Right ventricle myocardium superior (tissue), 1 donor: ENCODE results near the gene ATG4B. TPM values are rescaled to one million over a fixed set of nuclear protein-coding genes. Genes with fewer than 3 reads are reported as not detected.

Experiments used
- ATAC-seq: fragments of 200-7000 bp; cut with Tn5 transposase; one replicate; pipeline ENCODE4 v1.9.1; 2020; ENCODE audit warnings: mild to moderate bottlenecking; ENCODE audit not compliant: poor library complexity
- DNase-seq: peaks from one replicate; pipeline ENCODE4 v3.0.0-alpha.2; 2020
- intact Hi-C: fragments of 100-400 bp; cut with DNase I; formaldehyde crosslinking; loops from one replicate; pipeline ENCODE4 v1.11.2; 2022
- total RNA-seq: library from RNA; stranded (reverse); fragmentation: NEBNext Ultra II Directional; extraction: Animal tissue kit (Norgen Biotek cat#: 25700); gene quantifications from one replicate; pipeline ENCODE4 v1.2.1, GENCODE V29; 2021
- donor health status: DM: no; HTN: yes; CAD: no; lungs with severe emphysema.

The ATG4B gene
- total RNA-seq, 1 donor from 2014 or later, result 41.3 TPM

DNA sequence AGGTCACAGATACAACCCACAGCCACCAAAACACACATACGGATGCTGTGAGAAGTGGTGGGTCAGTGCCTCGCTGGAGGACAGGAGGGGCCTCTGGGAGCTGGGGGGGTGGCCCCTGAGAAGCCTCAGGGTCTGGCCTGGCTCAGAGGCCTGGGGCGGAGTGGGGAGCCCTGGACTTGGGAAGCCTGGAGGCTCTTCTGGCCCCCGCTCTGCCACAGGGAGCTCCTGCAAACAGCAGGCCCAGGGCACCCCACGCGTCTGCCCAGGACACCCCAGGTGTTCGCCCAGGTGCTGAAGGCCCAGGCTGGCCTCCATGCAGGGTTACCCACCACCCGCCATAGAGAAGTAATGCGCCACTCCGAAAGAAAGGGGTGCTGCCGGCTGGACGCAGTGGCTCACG, 26.4 kb upstream of the ATG4B start:
- ATAC-seq, result no peak
- no peak for DNase-seq
- intact Hi-C loops, result no loop called here

DNA sequence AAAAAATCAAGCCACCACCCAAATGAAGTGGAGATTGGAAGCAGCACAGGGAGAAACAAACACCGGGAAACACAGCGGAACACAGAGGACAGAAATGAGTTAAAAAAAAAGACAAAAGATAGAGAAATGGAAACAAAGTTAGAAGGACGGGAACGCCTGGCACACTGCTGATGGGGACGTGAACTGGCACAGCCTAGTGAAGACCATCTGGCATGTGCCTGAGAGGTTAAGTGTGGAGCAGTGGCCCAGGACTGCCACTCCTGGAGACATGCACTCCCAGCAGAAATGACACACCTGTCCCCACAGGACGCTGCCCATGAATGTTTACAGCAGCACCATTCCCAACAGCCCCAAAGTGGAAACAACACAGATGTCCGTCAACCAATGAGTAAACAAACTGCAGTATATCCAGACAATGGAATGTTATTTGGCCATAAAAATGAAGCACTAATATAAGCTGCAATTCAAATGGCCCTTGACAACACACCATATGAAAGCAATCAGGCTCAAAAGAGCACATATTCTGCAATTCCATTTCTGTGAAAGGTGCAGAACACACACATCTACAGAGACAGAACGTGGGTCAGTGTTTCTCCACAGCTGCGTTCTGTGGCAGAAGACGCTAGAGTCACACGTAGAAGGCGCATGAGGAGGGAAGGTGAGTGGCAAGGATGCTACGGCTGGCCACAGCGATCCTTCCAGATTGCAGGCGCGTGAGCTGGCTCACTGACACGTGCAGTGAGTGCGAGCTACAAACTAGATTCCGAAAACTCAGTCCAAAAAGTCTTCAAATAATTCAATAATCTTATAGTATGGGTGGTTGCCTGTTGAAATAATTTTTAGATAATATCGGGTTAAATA, 25.1 kb upstream of the ATG4B start:
- DNase-seq, result no peak
- intact Hi-C loops, result no loop called here
- ATAC-seq, result no peak

DNA sequence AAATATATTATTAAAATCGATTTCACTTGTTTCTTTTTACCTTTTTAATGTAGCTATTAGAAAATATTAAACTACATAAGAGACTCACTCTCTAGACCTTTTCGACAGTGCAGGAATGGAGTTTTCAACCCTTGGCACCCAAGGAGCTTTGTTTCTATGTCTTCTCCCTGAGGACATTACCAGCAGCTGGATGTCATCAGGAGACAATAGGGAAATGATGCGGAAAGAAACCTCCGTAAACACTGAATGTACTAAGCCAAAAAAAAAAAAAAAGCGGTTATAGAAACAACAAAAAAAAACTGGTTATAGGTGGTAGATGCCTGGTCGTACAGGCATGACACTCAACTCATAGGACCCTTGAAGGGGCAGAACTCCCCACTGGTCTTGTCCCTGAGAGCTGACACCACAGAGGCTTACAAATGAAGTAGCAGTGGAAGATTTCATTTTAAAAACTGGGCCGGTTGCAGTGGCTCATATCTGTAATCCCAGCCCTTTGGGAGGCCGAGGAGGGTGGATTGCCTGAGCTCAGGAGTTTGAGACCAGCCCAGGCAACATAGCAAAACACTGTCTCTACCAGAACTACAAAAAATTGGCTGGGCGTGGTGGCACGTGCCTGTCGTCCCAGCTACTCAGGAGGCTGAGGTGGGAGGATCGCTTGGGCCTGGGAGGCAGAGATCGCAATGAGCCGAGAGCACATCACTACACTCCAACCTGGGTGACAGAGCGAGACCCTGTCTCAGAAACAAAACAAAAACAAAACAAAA, 24.3 kb upstream of the ATG4B start:
- intact Hi-C loops, result no loop called here
- ATAC-seq (no peak), DNase-seq (peak; percentile 65)

DNA sequence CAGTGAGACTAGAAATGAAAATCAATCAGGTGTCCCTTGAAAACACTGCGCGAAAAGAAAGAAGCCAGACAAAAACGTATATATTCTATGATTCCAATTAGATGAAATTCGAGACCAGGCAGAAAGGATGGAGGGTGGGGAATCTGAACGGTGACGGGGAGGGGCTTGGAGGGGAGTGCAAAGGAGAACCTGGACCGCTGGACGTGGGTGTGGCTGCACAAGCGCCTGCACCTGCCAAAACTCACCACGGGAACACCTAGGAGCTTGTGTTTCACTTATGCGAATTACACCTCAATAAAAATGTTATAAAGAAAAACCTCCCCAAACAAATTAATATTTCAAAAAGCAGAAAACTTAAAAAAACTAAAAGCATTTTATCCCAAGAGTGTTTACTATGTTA, 22.5 kb upstream of the ATG4B start:
- DNase-seq (no peak), ATAC-seq (no peak)
- intact Hi-C loops, result no loop called here

DNA sequence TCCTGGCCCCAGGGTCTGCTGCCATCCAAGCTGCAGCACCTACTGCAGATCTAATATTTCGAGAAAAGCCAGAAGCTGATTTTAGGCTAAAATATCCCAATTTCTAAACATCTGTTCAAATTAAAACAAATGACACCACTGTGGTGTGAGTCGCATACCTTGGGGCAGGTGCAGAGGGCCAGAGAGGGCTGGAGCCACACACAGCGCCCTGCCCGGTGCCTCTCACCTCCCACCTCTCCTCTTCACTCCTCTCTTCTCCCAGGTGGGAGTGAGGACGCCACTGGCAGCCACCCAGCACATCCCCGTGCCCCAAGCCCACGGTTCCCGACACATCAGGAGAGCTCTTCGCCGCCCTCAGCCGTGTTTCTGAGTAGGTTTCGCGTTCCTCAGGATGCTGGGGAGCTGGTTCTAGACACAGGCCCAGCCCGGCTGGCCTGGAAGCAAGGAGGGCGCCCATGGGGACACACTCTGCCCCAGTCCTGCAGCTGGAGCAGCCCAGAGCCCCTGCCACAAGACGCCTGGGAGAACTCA, 21.9 kb upstream of the ATG4B start:
- intact Hi-C loops, result no loop called here
- DNase-seq, result no peak
- ATAC-seq, result no peak

DNA sequence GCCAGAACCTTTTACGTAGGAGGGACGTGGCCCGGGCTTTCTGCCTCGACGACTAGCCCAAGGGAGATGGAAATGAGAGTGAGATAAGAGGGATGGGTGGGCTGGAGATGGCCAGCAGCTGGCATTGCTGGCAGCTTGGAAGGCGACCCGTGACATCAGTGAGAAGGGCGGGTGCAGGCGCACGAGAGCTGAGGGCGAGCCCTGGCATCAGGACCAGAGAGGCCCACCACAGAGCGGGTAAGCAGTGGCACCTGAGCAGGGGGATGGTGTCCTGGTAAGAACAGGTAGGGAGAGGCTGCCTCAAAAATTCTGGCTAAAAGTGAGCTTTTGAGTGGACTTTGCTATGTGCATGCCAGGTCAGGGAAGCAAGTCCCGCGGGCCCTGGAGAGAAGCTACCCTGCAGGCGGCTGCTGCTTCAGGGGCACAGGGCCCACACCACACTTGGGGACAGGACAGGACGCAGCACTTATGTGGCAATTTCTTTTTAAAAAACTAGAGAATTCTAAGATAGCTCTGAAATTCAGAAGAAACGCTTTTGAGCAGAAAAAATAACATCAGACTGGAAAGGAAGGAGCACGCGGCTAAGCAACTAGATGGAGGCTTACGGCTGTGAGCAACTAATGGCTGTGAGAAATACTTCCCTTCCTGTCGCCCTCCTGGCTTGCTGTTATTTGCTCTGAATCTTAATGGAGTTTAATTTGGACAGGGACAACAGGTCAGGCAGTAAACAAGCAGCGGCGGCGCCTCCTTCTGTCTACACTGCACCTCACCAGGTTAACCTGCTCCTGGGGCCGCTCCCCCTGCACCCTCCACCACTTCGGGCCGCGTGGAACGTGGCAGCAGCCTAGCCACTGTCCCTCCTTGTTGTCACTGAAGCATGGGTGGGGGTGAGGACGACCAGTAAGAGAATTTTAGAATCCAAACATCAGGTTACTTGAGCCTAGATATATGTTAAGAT, 21.0 kb upstream of the ATG4B start:
- peak; percentile 37 for ATAC-seq
- intact Hi-C loops, result no loop called here
- DNase-seq, result no peak

DNA sequence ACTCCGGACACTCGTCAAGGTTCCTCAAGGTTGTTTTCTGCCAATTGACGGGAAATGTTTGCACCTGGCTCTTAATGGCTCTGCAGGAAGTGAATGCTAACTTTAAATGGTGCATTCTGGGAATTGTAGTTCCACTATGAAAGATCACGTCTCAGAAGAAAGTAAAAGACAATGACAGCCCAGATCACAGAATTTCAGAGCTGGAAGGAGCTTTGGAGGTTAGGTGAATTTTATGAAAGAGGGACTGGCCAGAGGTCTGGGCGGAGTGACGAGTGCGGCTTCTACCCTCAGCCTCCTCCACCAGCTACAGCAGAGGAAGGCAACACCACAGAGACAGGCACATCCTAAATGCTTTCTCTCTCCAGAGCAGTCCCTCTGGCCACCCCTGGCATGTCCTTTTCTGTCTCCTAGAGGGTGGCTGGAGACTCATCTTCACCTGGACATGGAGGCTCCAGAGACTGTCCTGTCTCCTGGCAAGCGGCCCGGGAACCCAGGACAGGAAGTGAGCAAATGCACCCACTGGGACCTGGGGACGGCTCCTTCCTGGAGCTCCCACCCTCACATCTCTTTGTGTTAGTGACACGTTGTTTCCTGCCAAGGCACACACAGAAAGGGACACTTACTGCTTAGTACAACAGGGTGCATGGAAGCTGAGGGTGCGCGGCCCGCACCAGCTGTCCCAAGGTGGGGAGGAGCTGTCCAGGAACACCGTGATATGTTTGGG, 19.9 kb upstream of the ATG4B start:
- DNase-seq (peak; percentile 72), ATAC-seq (peak; percentile 67)
- intact Hi-C loops, result no loop called here

DNA sequence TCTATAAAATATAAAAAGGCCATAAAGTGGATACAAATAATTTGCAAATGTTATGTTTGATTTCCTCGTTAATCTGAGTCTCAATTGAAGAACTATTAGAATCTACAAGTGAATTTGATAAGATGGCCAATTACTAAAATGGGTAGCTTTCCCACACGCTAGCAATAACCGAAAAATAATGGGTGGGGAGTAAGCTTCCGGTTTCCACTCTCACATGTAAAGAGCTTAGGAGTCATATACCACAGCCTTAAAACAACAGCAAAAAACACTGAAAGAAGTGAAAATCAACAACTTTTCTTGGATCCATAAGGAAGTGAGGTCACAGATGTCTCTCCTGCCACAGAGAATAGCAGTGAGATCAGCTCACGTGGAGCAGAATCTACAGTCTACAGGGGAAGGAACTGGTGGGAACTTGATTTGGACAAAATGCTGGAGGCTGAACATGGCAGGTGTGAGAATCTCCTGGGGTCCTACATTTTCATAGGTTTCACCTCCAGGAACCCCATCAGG, 19.1 kb upstream of the ATG4B start:
- DNase-seq, result no peak
- intact Hi-C loops, result no loop called here
- ATAC-seq, result no peak

DNA sequence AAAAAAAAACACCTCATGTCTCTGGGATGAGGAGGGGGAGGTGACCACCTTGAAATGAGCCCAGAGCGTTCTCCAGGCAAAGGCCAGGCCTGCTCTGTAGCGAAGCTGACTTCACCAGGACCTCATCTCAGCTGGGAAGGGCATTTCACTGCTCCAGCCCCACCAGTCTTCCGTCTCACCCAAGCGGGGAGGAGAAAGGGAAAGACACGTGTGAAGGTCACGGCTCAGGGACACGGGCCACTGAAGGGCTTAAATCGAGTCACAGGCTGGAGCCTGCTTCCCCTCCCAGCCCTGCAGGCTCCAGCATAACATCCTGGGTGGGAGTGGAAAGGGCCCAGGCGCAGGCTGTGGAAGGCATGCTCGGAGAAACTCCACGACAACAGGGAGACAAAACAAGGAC, 18.7 kb upstream of the ATG4B start:
- intact Hi-C loops, result no loop called here
- no peak for DNase-seq
- no peak for ATAC-seq

DNA sequence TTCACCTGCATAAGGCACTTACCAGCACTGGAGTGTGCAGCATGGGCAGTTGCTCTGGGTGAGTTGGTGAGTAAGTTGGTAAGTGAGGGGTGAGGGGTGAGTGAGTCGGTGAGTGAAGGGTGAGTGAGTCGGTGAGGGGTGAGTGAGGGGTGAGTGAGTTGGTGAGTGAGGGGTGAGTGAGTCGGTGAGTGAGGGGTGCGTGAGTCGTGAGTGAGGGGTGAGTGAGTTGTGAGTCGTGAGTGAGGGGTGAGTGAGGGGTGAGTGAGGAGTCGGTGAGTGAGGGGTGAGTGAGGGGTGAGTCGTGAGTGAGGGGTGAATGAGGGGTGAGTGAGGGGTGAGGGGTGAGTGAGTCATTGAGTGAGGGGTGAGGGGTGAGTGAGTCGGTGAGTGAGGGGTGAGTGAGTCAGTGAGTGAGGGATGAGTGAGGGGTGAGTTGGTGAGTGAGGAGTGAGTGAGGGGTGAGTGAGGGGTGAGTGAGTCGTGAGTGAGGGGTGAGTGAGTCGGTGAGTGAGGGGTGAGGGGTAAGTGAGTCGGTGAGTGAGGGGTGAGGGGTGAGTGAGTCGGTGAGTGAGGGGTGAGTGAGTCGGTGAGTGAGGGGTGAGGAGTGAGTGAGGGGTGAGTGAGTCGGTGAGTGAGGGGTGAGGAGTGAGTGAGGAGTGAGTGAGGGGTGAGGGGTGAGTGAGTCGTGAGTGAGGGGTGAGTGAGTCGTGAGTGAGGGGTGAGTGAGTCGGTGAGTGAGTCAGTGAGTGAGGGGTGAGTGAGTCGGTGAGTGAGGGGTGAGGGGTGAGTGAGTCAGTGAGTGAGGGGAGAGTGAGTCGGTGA, 17.7 kb upstream of the ATG4B start:
- no peak for ATAC-seq
- intact Hi-C loops, result no loop called here
- no peak for DNase-seq

DNA sequence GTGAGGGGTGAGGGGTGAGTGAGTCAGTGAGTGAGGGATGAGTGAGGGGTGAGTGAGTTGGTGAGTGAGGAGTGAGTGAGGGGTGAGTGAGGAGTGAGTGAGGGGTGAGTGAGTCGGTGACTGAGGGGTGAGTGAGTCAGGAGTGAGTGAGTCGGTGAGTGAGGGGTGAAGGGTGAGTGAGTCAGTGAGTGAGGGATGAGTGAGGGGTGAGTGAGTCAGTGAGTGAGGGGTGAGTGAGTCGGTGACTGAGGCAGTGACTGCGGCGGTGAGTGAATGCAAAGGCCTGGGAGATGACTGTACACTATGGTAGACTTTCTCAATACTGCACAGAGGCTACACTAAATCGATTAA, 17.1 kb upstream of the ATG4B start:
- no peak for DNase-seq

DNA sequence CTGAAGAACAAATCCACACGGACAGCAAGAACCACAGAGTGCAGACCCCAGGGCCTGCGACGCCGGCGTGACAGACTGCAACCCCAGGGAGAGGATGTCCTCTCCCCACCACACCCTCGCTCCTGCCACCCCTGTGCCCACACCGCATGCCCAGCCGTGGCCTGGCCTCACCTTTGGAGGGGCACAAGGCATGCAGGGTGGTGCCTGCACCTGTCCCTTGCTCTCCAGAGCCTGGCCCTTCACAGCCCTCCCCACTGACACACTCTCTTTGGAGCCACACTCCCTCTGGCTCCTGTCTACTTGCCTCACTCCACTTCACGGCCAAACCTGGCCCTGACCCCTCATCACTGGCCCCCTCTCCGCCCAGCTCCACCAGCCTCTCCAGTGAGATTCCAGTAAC, 9.8 kb upstream of the ATG4B start:
- DNase-seq (no peak), ATAC-seq (no peak)
- intact Hi-C loops, result no loop called here

More for the DNA sequence above, 17.1 kb upstream of the ATG4B start:
- ATAC-seq, result no peak
- intact Hi-C loops, result no loop called here

DNA sequence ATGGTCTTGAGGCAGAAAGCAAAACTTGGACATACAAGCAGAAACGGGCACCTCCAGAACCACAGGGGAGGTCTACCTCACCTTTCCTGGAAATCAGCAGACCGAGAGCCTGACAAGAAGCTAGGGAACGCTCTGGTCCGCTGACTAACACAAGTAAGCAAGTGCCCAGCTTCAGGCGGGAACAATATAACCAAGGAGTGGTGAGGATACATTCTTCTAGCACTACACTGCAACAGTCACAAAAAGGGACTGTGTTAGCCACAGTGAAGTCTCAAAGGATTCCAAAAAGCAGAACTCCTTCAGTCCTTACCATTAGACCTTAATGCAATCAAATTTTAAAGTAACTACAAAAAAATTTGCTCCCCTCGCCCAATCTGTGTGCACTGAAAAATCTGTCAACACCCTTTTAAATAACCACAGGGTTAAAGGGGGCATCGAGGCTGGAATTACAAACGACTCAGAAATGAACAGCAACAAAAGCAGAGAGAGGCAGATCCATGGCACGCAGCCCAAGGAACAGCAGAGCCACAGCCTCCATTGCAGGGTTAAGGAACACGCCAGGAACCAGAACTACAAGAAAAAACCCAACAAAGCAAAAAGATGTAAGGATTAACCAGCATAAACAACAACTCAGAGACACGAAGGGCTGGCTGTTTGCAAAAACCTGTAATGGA, 7.6 kb upstream of the ATG4B start:
- ATAC-seq, result no peak
- DNase-seq, result no peak
- intact Hi-C loops, result no loop called here

DNA sequence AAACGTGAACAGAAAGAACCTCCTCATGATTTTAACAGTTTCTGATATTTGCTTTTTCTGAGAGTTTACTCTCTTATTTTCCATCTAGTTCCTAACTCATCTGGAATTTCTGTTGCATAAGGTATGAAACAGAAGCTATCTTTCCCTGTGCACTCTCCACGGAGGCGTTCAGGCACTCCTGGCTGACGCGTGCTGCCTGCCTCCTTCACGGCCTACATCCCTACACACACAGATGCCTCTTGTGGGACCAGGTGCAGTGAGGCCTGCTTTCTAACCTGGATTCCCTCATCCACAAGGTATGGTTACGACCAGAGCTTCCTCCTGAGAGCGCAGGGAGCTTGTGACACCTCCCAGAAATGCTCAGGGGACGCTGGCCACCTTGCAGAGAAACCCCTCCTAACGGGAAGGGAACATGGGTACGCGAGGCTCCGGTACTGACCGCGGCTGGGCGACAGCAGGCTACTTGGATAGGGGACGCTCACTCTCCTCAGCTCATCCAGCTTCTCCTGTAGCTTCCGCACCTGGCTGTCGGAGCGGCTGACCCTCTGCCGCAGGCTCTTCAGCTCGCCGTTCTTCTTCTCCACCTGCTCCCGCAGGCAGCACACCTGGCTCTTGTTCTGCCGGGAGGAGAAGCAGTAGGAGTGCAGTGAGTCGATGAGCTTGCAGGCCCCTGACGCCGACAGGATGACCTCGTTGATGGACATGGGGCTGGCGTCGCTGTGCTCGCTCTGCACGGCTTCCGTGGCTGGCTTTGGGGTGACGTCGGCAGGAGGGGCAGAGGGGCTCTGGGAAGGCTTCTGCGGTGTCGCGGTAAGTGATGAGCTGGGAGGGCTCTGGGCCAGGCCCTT, 4.8 kb upstream of the ATG4B start:
- intact Hi-C loops, result no loop called here
- no peak for DNase-seq
- no peak for ATAC-seq

DNA sequence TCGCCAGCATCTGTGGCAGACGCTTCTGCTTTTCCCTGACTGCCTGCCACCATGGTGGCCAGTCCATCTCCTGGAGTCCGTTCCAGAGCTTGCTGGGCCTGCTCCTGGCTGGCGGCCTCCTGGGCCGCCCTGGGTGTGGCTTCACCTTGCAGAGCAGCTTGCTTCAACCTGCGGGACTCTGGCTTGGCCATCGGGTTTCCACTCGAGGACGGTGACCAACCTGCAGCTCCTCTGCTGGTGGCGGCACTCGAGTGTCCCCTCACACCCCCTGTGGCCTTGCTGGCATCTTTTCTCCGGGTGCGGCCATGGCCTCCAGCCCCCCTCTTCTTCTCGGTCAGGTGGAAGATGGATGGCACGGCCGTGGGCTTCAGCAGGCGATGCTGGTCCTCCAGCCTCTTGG, 3.9 kb upstream of the ATG4B start:
- ATAC-seq, result no peak
- intact Hi-C loops, result no loop called here
- DNase-seq, result no peak

DNA sequence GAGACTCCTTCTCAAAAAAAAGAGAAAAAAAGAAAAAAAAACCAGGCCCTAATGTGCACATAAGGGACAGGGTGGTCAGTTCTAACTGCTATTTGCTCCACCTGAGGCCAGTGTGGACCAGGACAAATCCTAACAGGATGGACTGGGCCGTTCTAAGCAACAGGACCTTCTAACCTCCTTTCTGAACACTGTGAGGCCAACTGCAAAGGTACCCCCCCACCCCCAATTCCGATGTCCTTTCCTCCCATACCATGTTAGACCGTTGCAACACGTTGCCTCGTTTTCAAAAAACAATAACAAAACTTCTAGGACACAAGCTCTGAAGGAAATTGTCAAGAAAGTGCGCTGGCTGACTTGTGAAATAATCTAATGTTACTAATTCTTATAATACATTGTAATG, 1.7 kb upstream of the ATG4B start:
- no peak for DNase-seq
- ATAC-seq, result no peak
- intact Hi-C loops, result no loop called here
